NCI-H82 (cell line): ENCODE data around the gene SCAMP2.
A peak's percentile ranks its signal among the peaks of the same experiment; 100 is the strongest.

ENCODE experiments used
- DNase-seq: peaks from one replicate; lab custom pipeline; 2025; lab: John Stamatoyannopoulos, UW

Gene SCAMP2

GRCh38 chr15:74816624-74817369, 56.4 kb downstream of the SCAMP2 start:
- DNase-seq: no peak

GRCh38 chr15:74815961-74816360, 57.2 kb downstream of the SCAMP2 start:
- no peak for DNase-seq

- peak; percentile 41 for DNase-seq
Measured at GRCh38 chr15:74815121-74815934, 57.8 kb downstream of the SCAMP2 start.

GRCh38 chr15:74812533-74812932, 60.6 kb downstream of the SCAMP2 start, which contains the start of gene LMAN1L:
LMAN1L (plus strand) TSS chr15:74812835; CDS start chr15:74812855, 20 bp downstream.
- DNase-seq: no peak

- DNase-seq: no peak
Measured at GRCh38 chr15:74809956-74810355, 63.2 kb downstream of the SCAMP2 start.

GRCh38 chr15:74809242-74809641, 63.9 kb downstream of the SCAMP2 start:
- DNase-seq: peak; percentile 76

GRCh38 chr15:74808840-74809229, 64.3 kb downstream of the SCAMP2 start:
- peak; percentile 76 for DNase-seq

GRCh38 chr15:74808078-74808839, 64.9 kb downstream of the SCAMP2 start:
- DNase-seq: no peak

GRCh38 chr15:74807282-74807681, 65.9 kb downstream of the SCAMP2 start:
- no peak for DNase-seq

- DNase-seq: no peak
Measured at GRCh38 chr15:74804935-74805334, 68.2 kb downstream of the SCAMP2 start.

GRCh38 chr15:74802862-74803447, 70.2 kb downstream of the SCAMP2 start:
- DNase-seq: no peak

GRCh38 chr15:74802290-74802689, 70.9 kb downstream of the SCAMP2 start:
- no peak for DNase-seq

GRCh38 chr15:74801311-74801997, 71.7 kb downstream of the SCAMP2 start:
- no peak for DNase-seq

- no peak for DNase-seq
Measured at GRCh38 chr15:74800559-74801094, 72.5 kb downstream of the SCAMP2 start.

- peak; percentile 75 for DNase-seq
Measured at GRCh38 chr15:74799856-74800558, 73.2 kb downstream of the SCAMP2 start.

- no peak for DNase-seq
Measured at GRCh38 chr15:74799255-74799855, 73.8 kb downstream of the SCAMP2 start.

GRCh38 chr15:74798388-74799254, 74.5 kb downstream of the SCAMP2 start:
- no peak for DNase-seq

GRCh38 chr15:74795966-74796625, 77.1 kb downstream of the SCAMP2 start:
- DNase-seq: no peak

GRCh38 chr15:74794970-74795349, 78.2 kb downstream of the SCAMP2 start:
- DNase-seq: no peak
